HCT116 (cell line): ENCODE data around the gene ATP8A1. TPM values are rescaled to one million over a fixed set of nuclear protein-coding genes. Genes with fewer than 3 reads are reported as not detected.

Experiments
- ATAC-seq: fragments of 200-7000 bp; cut with Tn5 transposase; 2 replicates; pipeline ENCODE4 v1.9.1; 2020; ENCODE audit warnings: mild to moderate bottlenecking, moderate library complexity
- BruUV-seq: library from RNA; stranded (reverse); fragments of 400-500 nt; replicated peaks from 2 replicates; lab custom pipeline; 2021; lab: Mats Ljungman, UMichigan
- CTCF ChIA-PET: fragments of 300-600 bp; sonication (Branson Sonifier 250); formaldehyde crosslinking; loops from one replicate; lab custom pipeline; 2021; ENCODE audit warnings: antibody characterized with exemption; lab: Charles Lee
- POLR2A ChIA-PET: fragments of 300-600, 350-600 bp; sonication (Branson Sonifier 250); formaldehyde crosslinking; loops from one replicate; lab custom pipeline; 2021; ENCODE audit warnings: antibody characterized with exemption; lab: Charles Lee
- RAD21 ChIA-PET, 2 experiments: fragments of 300-600 bp; sonication (Branson Sonifier 250); formaldehyde crosslinking; loops; one replicate each; lab custom pipeline; 2023; ENCODE audit warnings: low total read pairs in 2 of 2; ENCODE audit not compliant: uncharacterized antibody in 2 of 2, unreplicated experiment in 2 of 2, low non-redundant PET in 1 of 2; lab: Charles Lee
- DNase-seq: peaks from one replicate; pipeline ENCODE4 v3.0.0-alpha.2; 2010; ENCODE audit warnings: low read depth, low spot score
- H2AFZ ChIP-seq: fragments of 200-600 bp; shearing (Covaris generic), sonication (generic); 2 replicates; pipeline ENCODE4 v1.6.1; 2017; ENCODE audit warnings: low read depth, mixed run types, mixed read lengths, antibody characterized with exemption, low read length; ENCODE audit not compliant: poor library complexity, severe bottlenecking
- H3K27ac ChIP-seq: 2 replicates; pipeline ENCODE4 v1.5.1; 2012; ENCODE audit warnings: low read depth, low read length
- H3K27me3 ChIP-seq: fragments of 200-600 bp; sonication (generic); 2 replicates; pipeline ENCODE4 v1.6.1; 2016; ENCODE audit warnings: mixed run types, low read length, mixed read lengths; ENCODE audit not compliant: insufficient read depth
- H3K36me3 ChIP-seq, 2 experiments: fragments of 200-500 bp in 1 of 2; fragments of 200-600 bp in 1 of 2; sonication (Bioruptor generic) in 1 of 2; sonication (generic) in 1 of 2; 2 replicates each; pipeline versions ENCODE4 v1.5.1 to v1.6.1; 2014 to 2016; ENCODE audit warnings: low read length in 2 of 2, inconsistent platforms in 1 of 2, mixed read lengths in 1 of 2, mixed run types in 1 of 2; ENCODE audit not compliant: insufficient read depth in 2 of 2, control insufficient read depth in 1 of 2
- H3K4me1 ChIP-seq, 2 experiments: fragments of 200-600 bp in 1 of 2; sonication (generic) in 1 of 2; 2 replicates each; pipeline versions ENCODE4 v1.5.1 to v1.6.1; 2012 to 2017; ENCODE audit warnings: low read length in 2 of 2, inconsistent platforms in 1 of 2, mild to moderate bottlenecking in 1 of 2, mixed read lengths in 1 of 2, mixed run types in 1 of 2, moderate library complexity in 1 of 2; ENCODE audit not compliant: insufficient read depth in 2 of 2, control insufficient read depth in 1 of 2
- H3K4me2 ChIP-seq: fragments of 200-600 bp; sonication (generic); 2 replicates; pipeline ENCODE4 v1.6.1; 2017; ENCODE audit warnings: mixed run types, low read length, mixed read lengths
- H3K4me3 ChIP-seq, 2 experiments: fragments of 200-600 bp in 1 of 2; sonication (generic) in 1 of 2; replicated peaks in 1 of 2; 2 replicates each; pipeline ENCODE4 v1.5.1; 2011 to 2016; ENCODE audit warnings: low read length in 2 of 2, control low read depth in 1 of 2, low read depth in 1 of 2, mild to moderate bottlenecking in 1 of 2, mixed read lengths in 1 of 2, mixed run types in 1 of 2
- H3K79me2 ChIP-seq: fragments of 200-600 bp; sonication (generic); 2 replicates; pipeline ENCODE4 v1.6.1; 2017; ENCODE audit warnings: mild to moderate bottlenecking, mixed run types, low read length, moderate library complexity, mixed read lengths; ENCODE audit not compliant: insufficient read depth
- H3K9ac ChIP-seq: fragments of 200-600 bp; sonication (generic); 2 replicates; pipeline ENCODE4 v1.6.1; 2016; ENCODE audit warnings: low read length, mixed read lengths
- H3K9me2 ChIP-seq: fragments of 200-600 bp; sonication (generic), shearing (Covaris generic); 2 replicates; pipeline ENCODE4 v1.6.1; 2017; ENCODE audit warnings: mixed run types, mild to moderate bottlenecking, moderate library complexity; ENCODE audit not compliant: insufficient read depth
- H3K9me3 ChIP-seq, 2 experiments: fragments of 200-500 bp in 1 of 2; fragments of 200-600 bp in 1 of 2; sonication (Bioruptor generic) in 1 of 2; sonication (generic) in 1 of 2; 2 replicates each; pipeline ENCODE4 v1.6.1; 2014 to 2017; ENCODE audit warnings: low read length in 2 of 2, mixed read lengths in 2 of 2, inconsistent platforms in 1 of 2, low read depth in 1 of 2, mild to moderate bottlenecking in 1 of 2, mixed run types in 1 of 2, moderate library complexity in 1 of 2; ENCODE audit not compliant: control insufficient read depth in 1 of 2, insufficient read depth in 1 of 2
- H4K20me1 ChIP-seq: fragments of 200-600 bp; sonication (generic), shearing (Covaris generic); 2 replicates; pipeline ENCODE4 v1.6.1; 2017; ENCODE audit warnings: mixed run types, mild to moderate bottlenecking, moderate library complexity; ENCODE audit not compliant: insufficient read depth
- ATF3 ChIP-seq: IDR thresholded peaks from 2 replicates; pipeline ENCODE4 v1.6.1; 2012
- CTCF ChIP-seq, 3 experiments: fragments of 200-600 bp in 1 of 3; sonication (generic) in 1 of 3; IDR thresholded peaks in 2 of 3; conservative IDR thresholded peaks in 1 of 3; 2 replicates each; pipeline ENCODE4 v1.5.1; 2012 to 2017; ENCODE audit warnings: low read depth in 2 of 3, low read length in 2 of 3, antibody characterized with exemption in 1 of 3, borderline replicate concordance in 1 of 3, control low read depth in 1 of 3, mild to moderate bottlenecking in 1 of 3, mixed read lengths in 1 of 3, mixed run types in 1 of 3, moderate library complexity in 1 of 3; ENCODE audit not compliant: insufficient read depth in 1 of 3
- ELF1 ChIP-seq: IDR thresholded peaks from 2 replicates; pipeline ENCODE4 v1.6.1; 2012; ENCODE audit warnings: low read depth, borderline replicate concordance
- FOSL1 ChIP-seq: IDR thresholded peaks from 2 replicates; pipeline ENCODE4 v1.6.1; 2012; ENCODE audit warnings: low read depth
- POLR2AphosphoS5 ChIP-seq: IDR thresholded peaks from 2 replicates; pipeline ENCODE4 v1.6.1; 2011; ENCODE audit warnings: mild to moderate bottlenecking, low read depth, low read length, moderate library complexity
- RAD21 ChIP-seq: IDR thresholded peaks from 2 replicates; pipeline ENCODE4 v1.6.1; 2012; ENCODE audit warnings: low read depth, mild to moderate bottlenecking
- SIN3A ChIP-seq: IDR thresholded peaks from 2 replicates; pipeline ENCODE4 v1.6.1; 2012; ENCODE audit warnings: low read depth
- TCF7L2 ChIP-seq: IDR thresholded peaks from 2 replicates; pipeline ENCODE4 v1.7.0; 2011; ENCODE audit warnings: borderline replicate concordance, inconsistent platforms; ENCODE audit not compliant: insufficient read depth, insufficient read length; ENCODE audit errors: extremely low read depth
- ZBTB33 ChIP-seq: IDR thresholded peaks from 2 replicates; pipeline ENCODE4 v1.6.1; 2011; ENCODE audit warnings: mild to moderate bottlenecking, low read length, moderate library complexity; ENCODE audit not compliant: insufficient replicate concordance; ENCODE audit errors: extremely low read depth
- intact Hi-C: fragments of 100-400 bp; cut with micrococcal nuclease; formaldehyde crosslinking; loops from 2 replicates; pipeline ENCODE4 v1.10.0; 2022
- total RNA-seq: library from RNA; stranded (reverse); gene quantifications from one replicate; pipeline ENCODE4 v1.2.1, GENCODE V29; 2021; ENCODE audit not compliant: unreplicated experiment

ATP8A1 gene
- total RNA-seq, 1 experiment from 2014 or later, result 1.9 TPM

GRCh38 chr4:42579903-42580302 lies 77.0 kb downstream of the ATP8A1 start (continued):
- TF ChIP-seq TCF7L2 (no peak), ZBTB33 (no peak), POLR2AphosphoS5 (no peak), ATF3 (no peak), SIN3A (no peak), ELF1 (no peak), FOSL1 (no peak)

DNA sequence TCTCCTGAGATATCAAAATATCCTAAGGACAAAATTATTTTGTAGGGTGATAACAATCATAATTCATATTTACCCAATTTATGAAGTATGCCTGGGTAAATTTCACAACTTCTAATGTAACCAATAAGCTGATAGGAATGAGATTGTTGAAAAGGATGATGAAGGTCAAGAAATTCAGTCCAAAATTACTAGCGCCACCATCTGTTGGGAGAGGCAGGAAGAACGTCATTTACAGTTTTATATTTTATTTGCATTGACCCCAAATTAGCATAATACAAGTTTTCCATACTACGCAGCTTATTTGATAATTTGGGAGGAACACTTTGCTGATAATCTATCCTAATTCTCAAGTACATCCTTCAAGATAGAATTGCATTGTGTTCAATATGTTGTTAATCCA lies 78.7 kb downstream of the ATP8A1 start:
- H3K27me3 ChIP-seq, result no peaks in the 10 kb centered on the region
- ChIA-PET POLR2A (interaction anchor here (1.1 kb wide), 1 partner anchor 9 kb away, joined by 5 read pairs; no protein-coding TSS in a partner anchor), RAD21 (no interaction called here), CTCF (interaction anchor here (1.1 kb wide), 1 partner anchor 11 kb away, joined by 3 read pairs; no protein-coding TSS in a partner anchor)
- intact Hi-C loops, result no loop called here
- H3K79me2 ChIP-seq, result no peaks in the 10 kb centered on the region
- ATAC-seq (no peak), DNase-seq (no peak)
- no peaks in the 10 kb centered on the region for H3K9me3 ChIP-seq
- TF ChIP-seq TCF7L2 (no peak), CTCF (IDR thresholded peaks at IDR 0.05 in 2 of 3, conservative IDR thresholded peaks at IDR 0.05 in 1 of 3; ENCODE audit: borderline replicate concordance in 1 of 3, insufficient read depth in 1 of 3, low read depth in 2 of 3, low read length in 2 of 3) (peak in 2 of 3 experiments; percentile 31 to 50; a peak in 3 of 6 replicates), RAD21 (0 out of 2 replicates have a peak, but pooled peaks have one; percentile 10)
- no peaks in the 10 kb centered on the region for H3K4me1 ChIP-seq
- H3K4me3 ChIP-seq, result no peak overlapping the region
- no peak overlapping the region for H2AFZ ChIP-seq
- no peaks in the 10 kb centered on the region for H3K9me2 ChIP-seq
- H3K4me2 ChIP-seq, result no peak overlapping the region
- no peaks in the 10 kb centered on the region for H4K20me1 ChIP-seq
- no peak overlapping the region for H3K27ac ChIP-seq
- no peak overlapping the region for H3K9ac ChIP-seq
- no TSS peak for BruUV-seq
- no peaks in the 10 kb centered on the region for H3K36me3 ChIP-seq
